H1 (cell line): Measurements from ENCODE around the gene PTPRT. TPM values are rescaled to one million over a fixed set of nuclear protein-coding genes. Genes with fewer than 3 reads are reported as not detected.

Experiments
- CTCF ChIA-PET: fragments of 300-600 bp; sonication (Branson Sonifier 250); formaldehyde crosslinking; loops from one replicate; lab custom pipeline; 2021; ENCODE audit not compliant: partially characterized antibody; lab: Charles Lee
- POLR2A ChIA-PET: fragments of 300-600 bp; sonication (Branson Sonifier 250); formaldehyde crosslinking; loops from one replicate; lab custom pipeline; 2021; ENCODE audit warnings: inconsistent platforms; ENCODE audit not compliant: partially characterized antibody; lab: Charles Lee
- DNase-seq, 2 experiments: peaks; one replicate each; pipeline versions ENCODE4 v3.0.0 to v3.0.0-alpha.2; 2010 to 2022; ENCODE audit warnings: low spot score in 2 of 2, low read depth in 1 of 2, mixed read lengths in 1 of 2
- FAIRE-seq: peaks from 2 replicates; lab custom pipeline; 2011; peaks lifted over from hg19 to GRCh38; lab: Jason Lieb, UNC
- H2AFZ ChIP-seq: 2 replicates; pipeline ENCODE4 v1.8.1; 2012; ENCODE audit warnings: low read length, inconsistent platforms
- H2AK5ac ChIP-seq: 2 replicates; pipeline ENCODE4 v1.6.1; 2013; ENCODE audit warnings: low read depth, low read length
- H2BK120ac ChIP-seq: replicated peaks from 2 replicates; pipeline ENCODE3; 2013; ENCODE audit warnings: low read depth, low read length, inconsistent platforms
- H2BK12ac ChIP-seq: 2 replicates; pipeline ENCODE4 v1.6.1; 2013; ENCODE audit warnings: low read depth, low read length
- H2BK15ac ChIP-seq: 2 replicates; pipeline ENCODE4 v1.6.1; 2013; ENCODE audit warnings: low read length
- H2BK20ac ChIP-seq: 2 replicates; pipeline ENCODE4 v1.6.1; 2013; ENCODE audit warnings: low read length
- H2BK5ac ChIP-seq: 2 replicates; pipeline ENCODE4 v1.6.1; 2013; ENCODE audit warnings: low read depth, low read length
- H3K14ac ChIP-seq: 2 replicates; pipeline ENCODE4 v1.6.1; 2013; ENCODE audit warnings: inconsistent platforms; ENCODE audit not compliant: insufficient read length
- H3K18ac ChIP-seq: 2 replicates; pipeline ENCODE4 v1.6.1; 2013; ENCODE audit warnings: low read length; ENCODE audit errors: extremely low read depth
- H3K23ac ChIP-seq: 2 replicates; pipeline ENCODE4 v1.6.1; 2013; ENCODE audit warnings: inconsistent platforms; ENCODE audit not compliant: insufficient read length
- H3K23me2 ChIP-seq: 2 replicates; pipeline ENCODE4 v1.6.1; 2013; ENCODE audit warnings: low read depth, low read length
- H3K27ac ChIP-seq: 2 replicates; pipeline ENCODE4 v1.6.1; 2011; ENCODE audit warnings: low read depth, low read length, inconsistent platforms
- H3K27me3 ChIP-seq, 4 experiments: replicated peaks in 1 of 4; 1 replicate in 1 of 4; 2 replicates in 3 of 4; pipeline versions ENCODE4 v1.6.1 to v1.8.1; 2011 to 2013; ENCODE audit warnings: low read length in 3 of 4, mild to moderate bottlenecking in 3 of 4, inconsistent platforms in 2 of 4, mixed read lengths in 2 of 4, moderate library complexity in 1 of 4; ENCODE audit not compliant: control insufficient read depth in 3 of 4, insufficient read depth in 3 of 4; ENCODE audit errors: extremely low read depth in 1 of 4
- H3K36me3 ChIP-seq, 4 experiments: 2 replicates each; pipeline versions ENCODE4 v1.6.1 to v1.8.1; 2011 to 2013; ENCODE audit warnings: mild to moderate bottlenecking in 4 of 4, low read length in 3 of 4, moderate library complexity in 2 of 4, control low read depth in 1 of 4, inconsistent platforms in 1 of 4; ENCODE audit not compliant: insufficient read depth in 4 of 4, control insufficient read depth in 2 of 4
- H3K4ac ChIP-seq: replicated peaks from 2 replicates; pipeline ENCODE3; 2013; ENCODE audit warnings: low read length, low read depth, mixed read lengths, inconsistent platforms; ENCODE audit not compliant: insufficient read length
- H3K4me1 ChIP-seq, 4 experiments: replicated peaks in 1 of 4; 1 replicate in 1 of 4; 2 replicates in 3 of 4; pipeline versions ENCODE4 v1.6.1 to v1.8.1; 2011 to 2013; ENCODE audit warnings: low read length in 3 of 4, inconsistent platforms in 2 of 4, mixed read lengths in 1 of 4; ENCODE audit not compliant: insufficient read depth in 4 of 4, control insufficient read depth in 3 of 4
- H3K4me2 ChIP-seq, 2 experiments: 2 replicates each; pipeline versions ENCODE4 v1.6.1 to v1.8.1; 2011 to 2013; ENCODE audit warnings: low read depth in 2 of 2, low read length in 2 of 2, control low read depth in 1 of 2, inconsistent platforms in 1 of 2, mild to moderate bottlenecking in 1 of 2; ENCODE audit not compliant: insufficient read depth in 1 of 2
- H3K4me3 ChIP-seq, 4 experiments: fragments of 200-600, 300-600 bp in 1 of 4; sonication (generic), shearing (Covaris generic), sonication (Bioruptor Twin) in 1 of 4; 2 replicates each; pipeline versions ENCODE4 v1.5.1 to v1.8.1; 2011 to 2016; ENCODE audit warnings: low read length in 4 of 4, low read depth in 3 of 4, control low read depth in 2 of 4, inconsistent platforms in 2 of 4, mild to moderate bottlenecking in 2 of 4, mixed read lengths in 1 of 4, moderate library complexity in 1 of 4; ENCODE audit not compliant: insufficient read depth in 2 of 4; ENCODE audit errors: extremely low read depth in 1 of 4
- H3K56ac ChIP-seq: replicated peaks from 2 replicates; pipeline ENCODE3; 2013; ENCODE audit warnings: low read depth, mild to moderate bottlenecking, mixed read lengths, low read length, inconsistent platforms; ENCODE audit not compliant: insufficient read length
- H3K79me1 ChIP-seq: 2 replicates; pipeline ENCODE4 v1.6.1; 2013; ENCODE audit warnings: low read depth, low read length, control low read depth
- H3K79me2 ChIP-seq, 2 experiments: 2 replicates each; pipeline versions ENCODE4 v1.6.1 to v1.8.1; 2012 to 2013; ENCODE audit warnings: low read length in 2 of 2, mild to moderate bottlenecking in 2 of 2, inconsistent platforms in 1 of 2; ENCODE audit not compliant: insufficient read depth in 2 of 2, control insufficient read depth in 1 of 2
- H3K9ac ChIP-seq, 4 experiments: replicated peaks in 1 of 4; 1 replicate in 1 of 4; 2 replicates in 3 of 4; pipeline versions ENCODE4 v1.6.1 to v1.8.1; 2011 to 2013; ENCODE audit warnings: low read depth in 3 of 4, low read length in 3 of 4, control low read depth in 2 of 4, mild to moderate bottlenecking in 2 of 4, moderate library complexity in 2 of 4, inconsistent platforms in 1 of 4; ENCODE audit errors: extremely low read depth in 1 of 4
- H3K9me3 ChIP-seq, 2 experiments: 2 replicates each; pipeline versions ENCODE4 v1.6.1 to v1.8.1; 2012 to 2013; ENCODE audit warnings: mild to moderate bottlenecking in 2 of 2, moderate library complexity in 2 of 2, control low read depth in 1 of 2, inconsistent platforms in 1 of 2, low read depth in 1 of 2, low read length in 1 of 2, mixed read lengths in 1 of 2; ENCODE audit not compliant: insufficient read depth in 2 of 2
- H4K20me1 ChIP-seq, 2 experiments: replicated peaks in 1 of 2; 2 replicates each; pipeline versions ENCODE3 to v1.8.1; 2011 to 2013; ENCODE audit warnings: inconsistent platforms in 2 of 2, low read length in 2 of 2, mild to moderate bottlenecking in 1 of 2; ENCODE audit not compliant: insufficient read depth in 2 of 2, control insufficient read depth in 1 of 2
- H4K5ac ChIP-seq: 2 replicates; pipeline ENCODE4 v1.6.1; 2013; ENCODE audit warnings: low read length, low read depth, mixed read lengths, inconsistent platforms; ENCODE audit not compliant: insufficient read length
- H4K8ac ChIP-seq: 2 replicates; pipeline ENCODE4 v1.8.0; 2013; ENCODE audit warnings: mild to moderate bottlenecking, moderate library complexity, low read length, inconsistent platforms; ENCODE audit not compliant: insufficient read depth; ENCODE audit errors: extremely low read depth
- H4K91ac ChIP-seq: replicated peaks from 2 replicates; pipeline ENCODE3; 2013; ENCODE audit warnings: low read length, mixed read lengths, inconsistent platforms; ENCODE audit not compliant: insufficient read length
- BACH1 ChIP-seq: IDR thresholded peaks from 2 replicates; pipeline ENCODE4 v1.6.1; 2012; ENCODE audit warnings: low read length, improper control_type of control experiment
- BCL11A ChIP-seq, 2 experiments: IDR thresholded peaks; one replicate each; pipeline ENCODE4 v1.6.1; 2011; ENCODE audit warnings: low read depth in 2 of 2, low read length in 2 of 2, mild to moderate bottlenecking in 2 of 2
- BRCA1 ChIP-seq: IDR thresholded peaks from 2 replicates; pipeline ENCODE4 v1.6.1; 2012; ENCODE audit warnings: low read depth, low read length, improper control_type of control experiment
- CHD2 ChIP-seq: IDR thresholded peaks from 2 replicates; pipeline ENCODE4 v1.6.1; 2012; ENCODE audit warnings: low read length, improper control_type of control experiment
- EZH2 ChIP-seq: fragments of 200-600 bp; sonication (generic); IDR thresholded peaks from 2 replicates; pipeline ENCODE4 v1.7.1; 2012; ENCODE audit warnings: low read depth, mild to moderate bottlenecking, moderate library complexity, low read length, inconsistent platforms; ENCODE audit not compliant: severe bottlenecking
- FOSL1 ChIP-seq: IDR thresholded peaks from 2 replicates; pipeline ENCODE4 v1.6.1; 2011; ENCODE audit warnings: mild to moderate bottlenecking, low read depth, low read length, moderate library complexity; ENCODE audit not compliant: insufficient read depth
- KDM5A ChIP-seq: fragments of 200-600 bp; IDR thresholded peaks from 2 replicates; pipeline ENCODE4 v1.7.1; 2012; ENCODE audit warnings: mild to moderate bottlenecking, low read length, inconsistent platforms, mixed read lengths
- RNF2 ChIP-seq: fragments of 200-900, 300-1000 bp; sonication (generic); IDR thresholded peaks from 2 replicates; pipeline ENCODE4 v1.7.1; 2016; ENCODE audit warnings: borderline replicate concordance, low read depth, mild to moderate bottlenecking, antibody characterized with exemption, low read length; ENCODE audit not compliant: poor library complexity, severe bottlenecking; ENCODE audit errors: missing control alignments
- SIN3A ChIP-seq, 2 experiments: IDR thresholded peaks in 1 of 2; conservative IDR thresholded peaks in 1 of 2; 2 replicates each; pipeline ENCODE4 v1.6.1; 2011 to 2012; ENCODE audit warnings: low read length in 2 of 2, improper control_type of control experiment in 1 of 2, low read depth in 1 of 2, mild to moderate bottlenecking in 1 of 2
- SP1 ChIP-seq: IDR thresholded peaks from 2 replicates; pipeline ENCODE4 v1.6.1; 2011; ENCODE audit warnings: low read depth, low read length
- SP2 ChIP-seq: IDR thresholded peaks from 2 replicates; pipeline ENCODE4 v1.6.1; 2012; ENCODE audit warnings: mild to moderate bottlenecking, low read length, inconsistent platforms
- SP4 ChIP-seq: IDR thresholded peaks from 2 replicates; pipeline ENCODE4 v1.6.1; 2012; ENCODE audit warnings: low read length, inconsistent platforms
- TAF1 ChIP-seq: IDR thresholded peaks from 2 replicates; pipeline ENCODE4 v1.6.1; 2011; ENCODE audit warnings: mild to moderate bottlenecking, low read depth, low read length
- TCF12 ChIP-seq: IDR thresholded peaks from 2 replicates; pipeline ENCODE4 v1.6.1; 2011; ENCODE audit warnings: low read depth, mild to moderate bottlenecking, low read length
- WGBS, 2 experiments: shearing (Covaris generic) in 1 of 2; methylation state at CpG; one replicate each; pipeline versions ENCODE4 v1.1.6 to v1.1.7; 2013 to 2015; ENCODE audit warnings: low lambda C conversion rate in 2 of 2, mixed read lengths in 2 of 2, inconsistent platforms in 1 of 2, low coverage in 1 of 2, missing lambda C conversion rate in 1 of 2; ENCODE audit not compliant: insufficient replicate concordance in 2 of 2, insufficient coverage in 1 of 2, insufficient read length in 1 of 2; ENCODE audit errors: extremely low coverage in 1 of 2, missing lambda C conversion rate in 1 of 2; 5-methylcytosine and 5-hydroxymethylcytosine counted together
- polyA plus RNA-seq, 7 experiments: library from polyadenylated mRNA; depleted of rRNA in 3 of 7; stranded (reverse) in 5 of 7; unstranded in 2 of 7; fragments of >200 nt in 5 of 7; fragments of 200-250 nt in 2 of 7; gene quantifications; 1 replicate in 5 of 7; 2 replicates in 1 of 7; 4 replicates in 1 of 7; pipeline versions ENCODE4 v1.2.1 to v1.2.3, GENCODE V29; 2011 to 2013; ENCODE audit warnings: missing spikeins in 2 of 7, mixed read lengths in 2 of 7
- total RNA-seq: library from RNA; stranded (reverse); fragmentation: NEBNext Ultra II Directional; extraction: Animal tissue kit (Norgen Biotek cat#: 25700); gene quantifications from 2 replicates; pipeline ENCODE4 v1.2.1, GENCODE V29; 2021
- TF ChIP-seq, protein P1 (sequence below): IDR thresholded peaks from 2 replicates; pipeline ENCODE4 v1.6.1; 2012; ENCODE audit warnings: inconsistent platforms

The PTPRT gene
- total and polyA plus RNA-seq, 2 of the 8 experiments (the other 6 are each of a cell fraction or from before 2014, with no cell fraction given) = 0.33 to 1.8 TPM

DNA sequence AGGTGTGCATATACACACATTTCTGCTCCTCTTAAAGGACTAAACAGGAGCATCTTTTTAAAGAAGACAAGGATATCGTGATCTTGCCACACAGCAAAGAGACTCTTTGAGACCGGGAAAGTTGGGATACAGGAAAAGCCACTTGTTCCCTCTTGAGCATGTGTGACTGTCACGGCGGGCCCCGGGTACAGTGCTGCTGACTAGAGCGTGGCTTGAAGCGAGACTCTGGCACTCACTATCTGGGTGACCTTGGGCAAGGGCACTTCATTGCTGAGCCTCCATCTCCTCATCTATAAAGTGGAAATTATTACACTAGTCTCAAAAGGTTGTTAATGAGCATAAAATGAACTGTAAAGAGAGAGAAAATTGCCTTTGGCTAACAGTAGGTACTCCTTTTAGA lies 713.9 kb downstream of the PTPRT start:
- Histone ChIP-seq H3K18ac (no peak overlapping the region), H2BK15ac (no peak overlapping the region), H3K27ac (no peak overlapping the region), H2BK12ac (no peak overlapping the region), H2BK5ac (no peak overlapping the region), H2AK5ac (no peak overlapping the region), H2BK120ac (no peak overlapping the region), H3K23me2 (no peaks in the 10 kb centered on the region), H4K91ac (no peak overlapping the region), H4K20me1 (no peaks in the 10 kb centered on the region), H3K27me3 (no peaks in the 10 kb centered on the region), H4K8ac (no peak overlapping the region), H3K9ac (no peak overlapping the region), H2AFZ (no peak overlapping the region), H3K79me1 (no peaks in the 10 kb centered on the region), H3K4me2 (no peak overlapping the region), H3K4me3 (no peak overlapping the region), H3K4me1 (no peaks in the 10 kb centered on the region), H3K56ac (no peak overlapping the region), H3K23ac (no peak overlapping the region), H2BK20ac (no peak overlapping the region), H3K4ac (no peak overlapping the region), H3K79me2 (no peaks in the 10 kb centered on the region), H3K14ac (no peak overlapping the region), H4K5ac (no peak overlapping the region), H3K36me3 (no peaks in the 10 kb centered on the region), H3K9me3 (no peaks in the 10 kb centered on the region)
- FAIRE-seq (no peak), DNase-seq (no peak)
- 88% methylated on average over 7 of the region's 7 CpGs; no CpG with 5 or more reads in 1 of the 2 experiments for WGBS, 2 experiments
- CTCF ChIA-PET = interaction anchor here (1.4 to 2.2 kb wide), 3 partner anchors 7 to 13 kb away, joined by 3 to 6 read pairs (median 4); no protein-coding TSS in a partner anchor
- POLR2A ChIA-PET = no interaction called here
- TF ChIP-seq, protein P1, sequence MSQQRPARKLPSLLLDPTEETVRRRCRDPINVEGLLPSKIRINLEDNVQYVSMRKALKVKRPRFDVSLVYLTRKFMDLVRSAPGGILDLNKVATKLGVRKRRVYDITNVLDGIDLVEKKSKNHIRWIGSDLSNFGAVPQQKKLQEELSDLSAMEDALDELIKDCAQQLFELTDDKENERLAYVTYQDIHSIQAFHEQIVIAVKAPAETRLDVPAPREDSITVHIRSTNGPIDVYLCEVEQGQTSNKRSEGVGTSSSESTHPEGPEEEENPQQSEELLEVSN = no peak
- no peak for TF ChIP-seq KDM5A
- no peak for TF ChIP-seq BACH1
- no peak for TF ChIP-seq FOSL1
- TF ChIP-seq TCF12 = no peak
- TF ChIP-seq CHD2 = no peak
- no peak for TF ChIP-seq EZH2
- TF ChIP-seq RNF2 = no peak
- no peak for TF ChIP-seq BRCA1
- no peak for TF ChIP-seq SP1
- TF ChIP-seq SP4 = no peak
- TF ChIP-seq SIN3A (conservative IDR thresholded peaks at IDR 0.05 in 1 of 2, IDR thresholded peaks at IDR 0.05 in 1 of 2; ENCODE audit: low read depth in 1 of 2, low read length in 2 of 2) = no peak
- TF ChIP-seq SP2 = no peak
- no peak for TF ChIP-seq TAF1
- no peak for TF ChIP-seq BCL11A (IDR thresholded peaks at IDR 0.05; ENCODE audit: low read depth in 2 of 2, low read length in 2 of 2)
